DND-41 (cell line): ENCODE measurements around the gene OTUD5.

Experiments
- CTCF ChIP-seq: IDR thresholded peaks from 2 replicates; pipeline ENCODE4 v1.5.1; 2012; ENCODE audit warnings: borderline replicate concordance, low read length, moderate library complexity, mild to moderate bottlenecking; ENCODE audit not compliant: poor library complexity, severe bottlenecking; ENCODE audit errors: extremely low read depth
- EZH2 ChIP-seq: IDR thresholded peaks from 3 replicates; pipeline ENCODE4 v1.6.1; 2012; ENCODE audit warnings: borderline replicate concordance, low read depth, mild to moderate bottlenecking, moderate library complexity, low read length, inconsistent platforms; ENCODE audit not compliant: severe bottlenecking

GRCh38 chrX:48999030-48999429 is 41.6 kb upstream of the OTUD5 start:
- TF ChIP-seq CTCF (no peak), EZH2 (no peak)
